DOHH2 (cell line): Measurements from ENCODE around the gene E2F4.

ENCODE experiments used
- H3F3A ChIP-seq: fragments of 200-600 bp; sonication (generic), shearing (Covaris generic); 2 replicates; pipeline ENCODE4 v1.6.0; 2016; ENCODE audit warnings: antibody characterized with exemption, mild to moderate bottlenecking; ENCODE audit not compliant: control insufficient read depth, insufficient read depth
- H3K27ac ChIP-seq: fragments of 200-600 bp; sonication (generic); 2 replicates; pipeline ENCODE4 v1.5.1; 2014; ENCODE audit warnings: low read depth, mild to moderate bottlenecking, low read length, moderate library complexity
- H3K27me3 ChIP-seq: fragments of 200-600 bp; sonication (generic); 2 replicates; pipeline ENCODE4 v1.6.1; 2014; ENCODE audit warnings: mild to moderate bottlenecking, low read length, mixed read lengths; ENCODE audit not compliant: control insufficient read depth
- H3K36me3 ChIP-seq: fragments of 200-600 bp; sonication (generic); 2 replicates; pipeline ENCODE4 v1.6.1; 2014; ENCODE audit warnings: mild to moderate bottlenecking, low read length, moderate library complexity, mixed read lengths; ENCODE audit not compliant: control insufficient read depth
- H3K4me1 ChIP-seq: fragments of 200-600 bp; sonication (generic); 2 replicates; pipeline ENCODE4 v1.6.1; 2014; ENCODE audit warnings: mild to moderate bottlenecking, low read length, mixed read lengths; ENCODE audit not compliant: control insufficient read depth
- H3K4me2 ChIP-seq: fragments of 200-600 bp; sonication (generic); 2 replicates; pipeline ENCODE4 v1.6.0; 2014; ENCODE audit warnings: mild to moderate bottlenecking, low read length, moderate library complexity
- H3K4me3 ChIP-seq: fragments of 200-600 bp; sonication (generic); 2 replicates; pipeline ENCODE4 v1.5.1; 2014; ENCODE audit warnings: mild to moderate bottlenecking, low read length, mixed read lengths
- H3K79me2 ChIP-seq: fragments of 200-600 bp; sonication (generic); 2 replicates; pipeline ENCODE4 v1.6.1; 2014; ENCODE audit warnings: mild to moderate bottlenecking, low read length, mixed read lengths; ENCODE audit not compliant: control insufficient read depth
- H3K9me2 ChIP-seq: fragments of 200-600 bp; sonication (generic); replicated peaks from 2 replicates; pipeline ENCODE4 v1.6.1; 2014; ENCODE audit warnings: mild to moderate bottlenecking, low read length, mixed read lengths; ENCODE audit not compliant: control insufficient read depth
- H3K9me3 ChIP-seq: fragments of 200-600 bp; sonication (generic); 2 replicates; pipeline ENCODE4 v1.6.1; 2014; ENCODE audit warnings: antibody characterized with exemption, low read length, mixed read lengths; ENCODE audit not compliant: control insufficient read depth, insufficient read depth
- H4K20me1 ChIP-seq: fragments of 200-600 bp; sonication (generic); 2 replicates; pipeline ENCODE4 v1.6.0; 2014; ENCODE audit warnings: low read depth, mild to moderate bottlenecking, antibody characterized with exemption, low read length, moderate library complexity; ENCODE audit not compliant: control insufficient read depth, insufficient read depth
- EZH2phosphoT487 ChIP-seq: fragments of 200-600 bp; sonication (generic); IDR thresholded peaks from 2 replicates; pipeline ENCODE4 v1.6.1; 2017; ENCODE audit warnings: borderline replicate concordance, mild to moderate bottlenecking, antibody characterized with exemption, low read length, moderate library complexity, mixed read lengths
- TF ChIP-seq, protein P1 (sequence below): fragments of 200-600 bp; sonication (generic); IDR thresholded peaks from one replicate; pipeline ENCODE4 v1.5.1; 2014; ENCODE audit warnings: antibody characterized with exemption, mild to moderate bottlenecking, low read depth, low read length; ENCODE audit not compliant: poor library complexity, severe bottlenecking

Gene E2F4

GRCh38 chr16:67229906-67230808 lies 38.2 kb downstream of the E2F4 start:
- no peak overlapping the region for H3K4me3 ChIP-seq
- H4K20me1 ChIP-seq: no peaks in the 10 kb centered on the region
- no peaks in the 10 kb centered on the region for H3K9me3 ChIP-seq
- H3F3A ChIP-seq: no peaks in the 10 kb centered on the region
- H3K27me3 ChIP-seq: no peaks in the 10 kb centered on the region
- H3K4me2 ChIP-seq: no peak overlapping the region
- H3K4me1 ChIP-seq: peaks cover 24% of the 10 kb centered on the region
- H3K27ac ChIP-seq: no peak overlapping the region
- TF ChIP-seq, protein P1, sequence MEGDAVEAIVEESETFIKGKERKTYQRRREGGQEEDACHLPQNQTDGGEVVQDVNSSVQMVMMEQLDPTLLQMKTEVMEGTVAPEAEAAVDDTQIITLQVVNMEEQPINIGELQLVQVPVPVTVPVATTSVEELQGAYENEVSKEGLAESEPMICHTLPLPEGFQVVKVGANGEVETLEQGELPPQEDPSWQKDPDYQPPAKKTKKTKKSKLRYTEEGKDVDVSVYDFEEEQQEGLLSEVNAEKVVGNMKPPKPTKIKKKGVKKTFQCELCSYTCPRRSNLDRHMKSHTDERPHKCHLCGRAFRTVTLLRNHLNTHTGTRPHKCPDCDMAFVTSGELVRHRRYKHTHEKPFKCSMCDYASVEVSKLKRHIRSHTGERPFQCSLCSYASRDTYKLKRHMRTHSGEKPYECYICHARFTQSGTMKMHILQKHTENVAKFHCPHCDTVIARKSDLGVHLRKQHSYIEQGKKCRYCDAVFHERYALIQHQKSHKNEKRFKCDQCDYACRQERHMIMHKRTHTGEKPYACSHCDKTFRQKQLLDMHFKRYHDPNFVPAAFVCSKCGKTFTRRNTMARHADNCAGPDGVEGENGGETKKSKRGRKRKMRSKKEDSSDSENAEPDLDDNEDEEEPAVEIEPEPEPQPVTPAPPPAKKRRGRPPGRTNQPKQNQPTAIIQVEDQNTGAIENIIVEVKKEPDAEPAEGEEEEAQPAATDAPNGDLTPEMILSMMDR: no peak
- peaks cover 21% of the 10 kb centered on the region for H3K79me2 ChIP-seq
- H3K36me3 ChIP-seq: peaks cover 37% of the 10 kb centered on the region
- no peaks in the 10 kb centered on the region for H3K9me2 ChIP-seq

GRCh38 chr16:67230809-67231660 lies 39.1 kb downstream of the E2F4 start:
- H3K9me2 ChIP-seq: no peaks in the 10 kb centered on the region
- no peak overlapping the region for H3K4me3 ChIP-seq
- no peak overlapping the region for H3K4me2 ChIP-seq
- peaks cover 16% of the 10 kb centered on the region for H3K4me1 ChIP-seq
- H4K20me1 ChIP-seq: peaks cover 2% of the 10 kb centered on the region; the same call in 1 of the 2 replicates
- H3K36me3 ChIP-seq: peaks cover 41% of the 10 kb centered on the region
- H3K27me3 ChIP-seq: no peaks in the 10 kb centered on the region
- H3K79me2 ChIP-seq: peaks cover 21% of the 10 kb centered on the region
- no peak overlapping the region for H3K27ac ChIP-seq
- no peak for TF ChIP-seq EZH2phosphoT487
- TF ChIP-seq, protein P1: no peak
- no peaks in the 10 kb centered on the region for H3F3A ChIP-seq
- H3K9me3 ChIP-seq: no peaks in the 10 kb centered on the region

GRCh38 chr16:67233596-67233995 lies 41.6 kb downstream of the E2F4 start:
- Histone ChIP-seq H3K4me3 (no peak overlapping the region), H4K20me1 (peaks cover 5% of the 10 kb centered on the region; the same call in 1 of the 2 replicates), H3K79me2 (no peaks in the 10 kb centered on the region; the same call in 1 of the 2 replicates), H3K36me3 (peaks cover 43% of the 10 kb centered on the region), H3K4me1 (peaks cover 5% of the 10 kb centered on the region), H3K9me3 (no peaks in the 10 kb centered on the region), H3K9me2 (no peaks in the 10 kb centered on the region), H3F3A (no peaks in the 10 kb centered on the region), H3K27ac (no peak overlapping the region), H3K4me2 (no peak overlapping the region), H3K27me3 (no peaks in the 10 kb centered on the region)
- TF ChIP-seq, protein P1: no peak
- no peak for TF ChIP-seq EZH2phosphoT487
